SK-N-SH treated with all-trans-retinoic acid at 6 μM for 48 hours (cell line): ENCODE measurements around the gene STIM2.

ENCODE experiments used
- ARNTL ChIP-seq: fragments of 450-650 bp; formaldehyde crosslinking; IDR thresholded peaks from 2 replicates; pipeline ENCODE4 v1.5.0; 2020; ENCODE audit warnings: low read depth, mild to moderate bottlenecking, moderate library complexity, borderline replicate concordance
- CREB5 ChIP-seq: fragments of 250-450 bp; sonication (Bioruptor Pico); IDR thresholded peaks from 2 replicates; pipeline ENCODE4 v1.5.1; 2020; ENCODE audit warnings: low read depth, mild to moderate bottlenecking, moderate library complexity
- CSDC2 ChIP-seq: fragments of 250-450 bp; sonication (Bioruptor Pico); IDR thresholded peaks from 2 replicates; pipeline ENCODE4 v1.5.0; 2020; ENCODE audit warnings: mild to moderate bottlenecking, moderate library complexity
- ISL1 ChIP-seq: fragments of 250-450 bp; sonication (Bioruptor Pico); IDR thresholded peaks from 2 replicates; pipeline ENCODE4 v2.1.2; 2022; ENCODE audit warnings: mild to moderate bottlenecking, moderate library complexity
- PATZ1 ChIP-seq: fragments of 250-450 bp; sonication (Bioruptor Pico); IDR thresholded peaks from 2 replicates; pipeline ENCODE4 v1.8.0; 2020; ENCODE audit warnings: mild to moderate bottlenecking, moderate library complexity, borderline replicate concordance
- POU6F1 ChIP-seq: fragments of 250-450 bp; sonication (Bioruptor Pico); IDR thresholded peaks from 2 replicates; pipeline ENCODE4 v1.8.0; 2021; ENCODE audit warnings: low read depth, mild to moderate bottlenecking, moderate library complexity, borderline replicate concordance
- PPARA ChIP-seq: fragments of 250-450 bp; sonication (Bioruptor Pico); IDR thresholded peaks from 2 replicates; pipeline ENCODE4 v1.5.0; 2020; ENCODE audit warnings: mild to moderate bottlenecking, borderline replicate concordance
- SNAI2 ChIP-seq: fragments of 250-450 bp; sonication (Bioruptor Pico); IDR thresholded peaks from 2 replicates; pipeline ENCODE4 v1.5.0; 2020; ENCODE audit warnings: mild to moderate bottlenecking, moderate library complexity
- TCF4 ChIP-seq: fragments of 250-450 bp; sonication (Bioruptor Pico); IDR thresholded peaks from 2 replicates; pipeline ENCODE4 v1.8.0; 2021; ENCODE audit warnings: mild to moderate bottlenecking, moderate library complexity, borderline replicate concordance
- TOX ChIP-seq: fragments of 250-450 bp; sonication (Bioruptor Pico); IDR thresholded peaks from 2 replicates; pipeline ENCODE4 v1.8.0; 2021; ENCODE audit warnings: mild to moderate bottlenecking, moderate library complexity, borderline replicate concordance
- ZFP30 ChIP-seq: fragments of 450-650 bp; formaldehyde crosslinking; IDR thresholded peaks from 2 replicates; pipeline ENCODE4 v1.5.0; 2022; ENCODE audit warnings: mild to moderate bottlenecking, moderate library complexity
- ZNF70 ChIP-seq: fragments of 450-650 bp; formaldehyde crosslinking; IDR thresholded peaks from 2 replicates; pipeline ENCODE4 v1.5.0; 2020; ENCODE audit warnings: mild to moderate bottlenecking, moderate library complexity

GRCh38 chr4:26931451-26931850, 70.8 kb downstream of the STIM2 start:
- TF ChIP-seq ISL1 (CRISPR knock-in tag) (no peak), CSDC2 (no peak), CREB5 (no peak), PATZ1 (CRISPR knock-in tag) (no peak), ZNF70 (CRISPR knock-in tag) (no peak), ZFP30 (CRISPR knock-in tag) (no peak), ARNTL (CRISPR knock-in tag) (no peak), TOX (CRISPR knock-in tag) (no peak), SNAI2 (CRISPR knock-in tag) (no peak), POU6F1 (no peak), PPARA (CRISPR knock-in tag) (no peak), TCF4 (CRISPR knock-in tag) (no peak)
